HG03558 (cell line): ENCODE results near the gene BIRC7.

Source experiments
- ATAC-seq: cut with Tn5 transposase; IDR thresholded peaks from one replicate; pipeline ENCODE4 v1.9.1; 2021; ENCODE audit warnings: moderate number of reproducible peaks; ENCODE audit not compliant: unreplicated experiment; ENCODE audit errors: extremely low read depth

The BIRC7 gene

DNA sequence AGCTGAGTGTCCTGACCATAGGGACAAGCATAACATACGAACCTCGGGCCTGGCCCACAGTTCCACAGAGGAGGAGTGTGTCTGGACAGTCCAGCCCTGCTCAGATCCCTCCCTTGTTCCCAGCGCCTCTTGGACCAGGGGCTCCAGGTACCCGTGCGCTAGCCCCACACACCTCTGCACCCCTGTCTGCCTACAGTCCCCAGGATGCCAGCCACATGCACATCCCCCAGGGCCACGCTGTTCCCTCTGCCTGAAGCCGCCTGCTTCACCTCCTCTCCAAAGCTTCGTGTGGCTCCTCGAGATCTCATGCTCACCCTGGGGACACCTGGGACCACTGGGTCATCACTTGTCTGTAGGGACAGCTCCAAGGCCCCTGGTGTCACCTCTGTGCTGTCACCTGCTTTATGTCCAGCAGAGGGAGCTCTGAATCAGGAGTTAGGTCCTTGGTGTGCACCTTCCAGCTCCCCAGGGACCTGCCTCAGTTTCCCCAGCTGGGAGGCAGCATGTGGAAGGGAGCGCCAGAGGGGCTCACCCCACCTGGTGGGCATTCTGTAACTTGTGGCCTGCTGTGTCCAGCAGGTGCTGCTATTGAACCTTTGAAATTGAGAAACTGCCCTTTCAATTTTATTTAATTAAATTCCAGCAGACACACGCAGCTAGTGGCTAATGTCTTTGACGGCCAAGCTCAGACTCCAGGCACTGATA, 12.4 kb upstream of the BIRC7 start:
- no peak for ATAC-seq

- ATAC-seq: no peak
These were observed 11.9 kb upstream of the BIRC7 start for GRCh38 chr20:63223826-63224207.

- no peak for ATAC-seq
These were observed 11.2 kb upstream of the BIRC7 start for GRCh38 chr20:63224412-63225081.

DNA sequence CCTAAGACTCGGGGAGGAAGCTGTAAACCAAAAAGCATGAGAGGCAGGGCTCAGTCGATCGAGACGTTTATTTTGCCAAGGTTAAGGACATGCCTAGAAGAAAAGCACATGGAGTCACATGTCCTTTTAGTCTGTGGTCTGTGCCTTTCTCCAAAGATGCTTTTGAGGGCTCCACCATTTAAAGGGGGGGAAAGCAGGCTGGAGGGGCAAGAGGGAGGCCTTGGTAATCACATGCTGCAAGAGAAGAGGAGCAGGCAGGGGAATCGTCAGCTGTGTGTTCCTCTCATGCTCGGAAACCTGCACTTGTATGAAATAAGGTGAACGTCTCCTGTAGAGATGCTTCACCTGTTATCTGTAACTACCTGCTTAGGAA, 10.6 kb upstream of the BIRC7 start:
- ATAC-seq: no peak

DNA sequence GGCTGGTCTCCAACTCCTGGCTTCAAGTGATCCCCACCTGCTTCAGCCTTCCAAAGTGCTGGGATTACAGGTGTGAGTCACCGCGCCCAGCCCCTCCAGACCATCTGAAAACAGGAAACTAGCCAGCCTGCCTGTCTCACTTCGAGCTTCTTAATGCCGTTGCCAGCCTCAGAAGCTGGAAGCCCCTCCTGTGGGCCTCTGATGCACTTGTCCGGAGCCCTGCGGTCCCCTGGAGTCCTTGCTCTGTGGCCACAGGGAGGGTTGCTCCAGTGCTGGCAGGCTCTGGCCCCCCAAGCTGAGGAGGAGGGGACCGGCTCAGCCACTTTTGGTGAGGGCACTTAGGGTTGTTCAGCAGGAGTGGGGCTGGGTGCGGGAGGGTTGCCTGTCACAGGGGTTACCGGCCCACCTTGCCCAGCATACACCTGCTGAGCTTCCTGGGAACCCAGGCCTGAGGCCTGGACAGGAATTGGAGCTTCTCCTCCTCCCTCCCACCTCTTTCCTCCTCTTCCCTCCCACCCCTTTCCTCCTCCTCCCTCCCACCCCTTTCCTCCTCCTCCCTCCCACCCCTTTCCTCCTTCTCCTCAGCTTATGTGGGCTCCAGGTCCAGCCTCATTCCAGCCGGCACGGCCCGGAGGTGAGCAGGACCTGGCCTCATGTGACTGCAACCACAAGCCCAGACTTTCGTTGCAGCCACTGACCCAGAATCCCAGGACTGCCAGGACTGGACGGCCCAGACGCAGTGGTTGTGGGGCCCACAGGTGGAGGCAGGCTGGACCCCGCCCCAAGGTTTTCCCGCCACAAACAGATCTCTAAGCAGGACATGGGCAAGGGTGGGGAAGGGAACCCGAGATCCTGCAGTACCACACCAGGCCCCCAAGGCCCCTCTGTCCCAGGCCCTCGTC, 9.4 kb upstream of the BIRC7 start:
- ATAC-seq: no peak

- ATAC-seq: no peak
These were observed 8.4 kb upstream of the BIRC7 start for GRCh38 chr20:63227260-63227659.

- no peak for ATAC-seq
These were observed 6.9 kb upstream of the BIRC7 start for GRCh38 chr20:63228806-63229205.

DNA sequence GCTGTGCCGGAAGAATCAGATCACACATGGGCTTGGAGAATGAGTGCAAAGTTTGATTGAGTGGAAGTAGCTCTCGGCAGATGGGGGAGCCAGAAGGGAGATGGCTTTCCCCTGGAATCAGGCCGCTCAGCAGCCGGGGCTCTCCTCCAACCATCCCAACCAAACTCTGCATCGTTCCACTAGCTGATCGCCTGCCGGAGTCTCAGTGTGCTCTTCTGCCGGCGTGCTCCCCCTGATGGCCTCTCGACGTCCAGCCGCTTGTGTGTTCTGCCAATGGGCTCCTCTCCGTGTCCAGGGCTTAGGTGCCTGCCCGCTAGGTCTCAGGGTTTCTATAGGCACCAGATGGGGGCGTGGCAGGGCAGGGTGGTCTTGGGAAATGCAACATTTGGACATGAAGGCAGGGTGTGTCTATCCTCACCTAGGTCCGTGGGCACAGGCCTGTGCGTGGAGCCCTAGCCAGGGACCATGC, 4.9 kb upstream of the BIRC7 start:
- no peak for ATAC-seq

GRCh38 chr20:63232235-63233060, 3.3 kb upstream of the BIRC7 start:
- no peak for ATAC-seq

DNA sequence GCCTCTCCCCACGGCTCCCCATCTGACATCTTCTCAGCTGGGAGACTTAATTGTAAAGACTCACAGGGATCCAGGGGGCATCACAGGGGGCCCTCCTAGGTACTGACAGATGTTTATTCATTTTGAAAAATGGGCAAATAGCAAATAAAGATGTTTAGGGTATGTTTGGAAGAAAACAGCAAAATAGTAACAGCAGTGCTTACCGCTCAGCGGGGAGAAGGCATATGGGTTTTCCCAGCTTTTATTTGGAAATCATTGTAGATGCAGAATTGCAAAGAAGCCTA, 2.7 kb upstream of the BIRC7 start:
- no peak for ATAC-seq

GRCh38 chr20:63233924-63234323, 1.8 kb upstream of the BIRC7 start:
- no peak for ATAC-seq

GRCh38 chr20:63234693-63235398, 859 bp upstream of the BIRC7 start:
- no peak for ATAC-seq

DNA sequence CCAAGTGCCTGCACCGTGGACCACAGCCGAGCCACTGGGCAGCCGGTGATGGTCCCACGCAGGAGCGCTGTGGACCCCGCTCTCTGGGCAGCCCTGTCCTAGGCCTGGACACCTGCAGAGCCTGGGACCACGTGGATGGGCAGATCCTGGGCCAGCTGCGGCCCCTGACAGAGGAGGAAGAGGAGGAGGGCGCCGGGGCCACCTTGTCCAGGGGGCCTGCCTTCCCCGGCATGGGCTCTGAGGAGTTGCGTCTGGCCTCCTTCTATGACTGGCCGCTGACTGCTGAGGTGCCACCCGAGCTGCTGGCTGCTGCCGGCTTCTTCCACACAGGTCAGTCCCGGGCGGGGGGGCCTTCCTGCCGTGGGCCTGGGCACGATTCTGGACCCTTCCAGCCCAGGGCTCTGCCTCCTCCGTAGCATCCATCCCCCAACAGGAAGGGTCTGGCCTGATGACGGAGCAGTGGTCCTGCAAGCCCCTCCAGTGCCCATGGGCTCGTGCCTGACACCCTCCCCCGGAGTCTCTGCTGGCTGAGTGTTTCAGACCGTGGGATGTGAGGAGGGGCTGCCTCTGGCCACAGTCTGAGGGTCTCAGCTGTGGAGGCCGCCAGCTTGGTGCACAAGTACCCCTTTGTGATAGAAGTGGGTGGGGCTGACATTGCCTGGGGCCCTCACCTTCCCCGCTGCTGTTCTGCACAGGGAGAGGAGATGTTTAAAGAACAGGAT, 572 bp downstream of the BIRC7 start:
- ATAC-seq: no peak

- no peak for ATAC-seq
These were observed 2.3 kb downstream of the BIRC7 start for GRCh38 chr20:63238031-63238430.

DNA sequence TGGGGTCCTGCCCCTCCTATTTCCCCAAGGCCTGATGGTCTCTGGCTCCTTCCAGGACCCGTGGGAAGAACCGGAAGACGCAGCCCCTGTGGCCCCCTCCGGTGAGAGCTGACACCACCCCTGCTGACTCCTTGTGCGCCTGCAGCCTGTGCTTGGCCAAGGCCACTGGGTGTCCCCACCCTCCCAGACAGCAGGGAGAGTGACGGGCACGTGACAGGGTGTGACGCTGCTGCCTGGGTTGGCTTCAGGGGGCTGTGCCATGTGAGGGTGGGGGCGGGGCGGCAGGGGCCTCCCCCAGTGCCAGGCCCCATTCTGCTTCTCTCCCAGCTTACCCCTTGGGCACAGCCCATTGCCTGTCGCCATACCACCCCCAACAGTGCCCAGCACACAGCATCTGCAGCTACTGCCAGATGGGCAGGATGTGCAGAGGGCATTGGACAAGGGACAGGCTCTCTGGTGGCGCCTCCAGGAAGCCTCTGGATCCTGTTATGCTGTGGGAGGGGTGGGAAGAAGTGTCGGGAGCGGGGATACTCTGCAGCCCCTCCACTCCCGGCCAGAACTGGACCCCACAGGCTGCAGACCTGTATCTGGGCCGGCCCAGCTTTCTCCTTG, 2.9 kb downstream of the BIRC7 start:
- ATAC-seq: no peak

DNA sequence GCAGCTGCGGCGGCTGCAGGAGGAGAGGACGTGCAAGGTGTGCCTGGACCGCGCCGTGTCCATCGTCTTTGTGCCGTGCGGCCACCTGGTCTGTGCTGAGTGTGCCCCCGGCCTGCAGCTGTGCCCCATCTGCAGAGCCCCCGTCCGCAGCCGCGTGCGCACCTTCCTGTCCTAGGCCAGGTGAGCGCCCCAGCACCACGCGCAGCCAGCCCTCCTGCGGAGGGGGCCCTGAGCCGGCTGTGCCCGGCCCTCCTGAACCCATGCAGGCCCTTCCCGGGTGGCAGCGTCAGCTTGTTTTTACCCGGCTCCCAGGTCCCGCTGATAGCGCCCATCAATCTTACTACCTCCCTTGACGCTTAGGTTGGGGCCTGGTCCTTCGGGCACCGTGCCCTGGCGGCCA, 3.7 kb downstream of the BIRC7 start:
- ATAC-seq: no peak

GRCh38 chr20:63240004-63240403, 4.3 kb downstream of the BIRC7 start:
- no peak for ATAC-seq

GRCh38 chr20:63241272-63241671, 5.6 kb downstream of the BIRC7 start:
- no peak for ATAC-seq

GRCh38 chr20:63242736-63243135, 7.0 kb downstream of the BIRC7 start:
- no peak for ATAC-seq
